Endothelial cell of umbilical vein (primary cell): ENCODE results near the gene TMEM81. TPM values are rescaled to one million over a fixed set of nuclear protein-coding genes. Genes with fewer than 3 reads are reported as not detected.

Source experiments
- BruUV-seq: library from RNA; stranded (reverse); fragments of 400-500 nt; replicated peaks from 2 replicates; lab custom pipeline; 2021; lab: Mats Ljungman, UMichigan
- CTCF ChIA-PET: fragments of 300-600, 350-600 bp; sonication (Branson Sonifier 250); formaldehyde crosslinking; loops from one replicate; lab custom pipeline; 2021; ENCODE audit warnings: antibody characterized with exemption, inconsistent platforms; lab: Charles Lee
- POLR2A ChIA-PET: fragments of 300-600, 350-600 bp; sonication (Branson Sonifier 250); formaldehyde crosslinking; loops from one replicate; lab custom pipeline; 2021; ENCODE audit warnings: antibody characterized with exemption, inconsistent platforms; lab: Charles Lee
- DNase-seq: peaks from one replicate; pipeline ENCODE4 v3.0.0-alpha.2; 2011; ENCODE audit warnings: low read depth, low spot score
- FAIRE-seq: peaks from 2 replicates; lab custom pipeline; 2011; peaks lifted over from hg19 to GRCh38; lab: Jason Lieb, UNC
- H2AFZ ChIP-seq: 2 replicates; pipeline ENCODE4 v1.6.0; 2012; ENCODE audit warnings: low read depth, low read length, control low read depth, inconsistent platforms
- H3K27ac ChIP-seq: 2 replicates; pipeline ENCODE4 v1.5.1; 2011; ENCODE audit warnings: low read depth, mild to moderate bottlenecking, control low read depth, low read length, moderate library complexity; ENCODE audit not compliant: insufficient read depth
- H3K27me3 ChIP-seq, 2 experiments: 2 replicates each; pipeline versions ENCODE4 v1.6.0 to v1.6.1; 2011; ENCODE audit warnings: low read length in 2 of 2, mixed read lengths in 1 of 2; ENCODE audit not compliant: control insufficient read depth in 2 of 2, insufficient read depth in 2 of 2
- H3K36me3 ChIP-seq, 2 experiments: 2 replicates in 1 of 2; 3 replicates in 1 of 2; pipeline ENCODE4 v1.5.1; 2011; ENCODE audit warnings: low read length in 2 of 2, mild to moderate bottlenecking in 1 of 2, moderate library complexity in 1 of 2; ENCODE audit not compliant: control insufficient read depth in 2 of 2, insufficient read depth in 2 of 2; ENCODE audit errors: extremely low read depth in 1 of 2
- H3K4me1 ChIP-seq: 3 replicates; pipeline ENCODE4 v1.5.1; 2011; ENCODE audit warnings: mild to moderate bottlenecking, low read length; ENCODE audit not compliant: control insufficient read depth, insufficient read depth; ENCODE audit errors: extremely low read depth
- H3K4me2 ChIP-seq: 2 replicates; pipeline ENCODE4 v1.6.1; 2011; ENCODE audit warnings: low read length, control low read depth, mixed read lengths; ENCODE audit not compliant: insufficient read depth
- H3K4me3 ChIP-seq, 3 experiments: fragments of 200-600 bp in 1 of 3; sonication (generic), shearing (Covaris generic) in 1 of 3; replicated peaks in 1 of 3; 2 replicates each; pipeline ENCODE4 v1.5.1; 2011 to 2016; ENCODE audit warnings: control low read depth in 3 of 3, low read length in 3 of 3, mild to moderate bottlenecking in 2 of 3, inconsistent platforms in 1 of 3, low read depth in 1 of 3, moderate library complexity in 1 of 3; ENCODE audit not compliant: insufficient read depth in 1 of 3
- H3K79me2 ChIP-seq: 2 replicates; pipeline ENCODE4 v1.6.0; 2012; ENCODE audit warnings: low read length, inconsistent platforms; ENCODE audit not compliant: control insufficient read depth, insufficient read depth
- H3K9ac ChIP-seq: replicated peaks from 2 replicates; pipeline ENCODE3; 2011; ENCODE audit warnings: low read length, control low read depth; ENCODE audit not compliant: insufficient read depth; ENCODE audit errors: extremely low read depth
- H3K9me1 ChIP-seq: replicated peaks from 3 replicates; pipeline ENCODE4 v1.6.0; 2011; ENCODE audit warnings: mild to moderate bottlenecking, low read length; ENCODE audit not compliant: control insufficient read depth, insufficient read depth; ENCODE audit errors: extremely low read depth
- H3K9me3 ChIP-seq: replicated peaks from 2 replicates; pipeline ENCODE4 v1.5.1; 2012; ENCODE audit warnings: low read length, inconsistent platforms; ENCODE audit not compliant: control insufficient read depth, insufficient read depth
- H4K20me1 ChIP-seq: replicated peaks from 2 replicates; pipeline ENCODE3; 2011; ENCODE audit warnings: mild to moderate bottlenecking, low read length; ENCODE audit not compliant: control insufficient read depth, insufficient read depth; ENCODE audit errors: extremely low read depth
- EZH2 ChIP-seq: IDR thresholded peaks from 2 replicates; pipeline ENCODE4 v1.6.1; 2012; ENCODE audit warnings: borderline replicate concordance, low read depth, mild to moderate bottlenecking, moderate library complexity, low read length, inconsistent platforms; ENCODE audit not compliant: severe bottlenecking
- FOS ChIP-seq: IDR thresholded peaks from 2 replicates; pipeline ENCODE4 v1.6.1; 2011; ENCODE audit warnings: mild to moderate bottlenecking, low read length, moderate library complexity, borderline replicate concordance; ENCODE audit not compliant: insufficient read depth
- GATA2 ChIP-seq: IDR thresholded peaks from 2 replicates; pipeline ENCODE4 v1.7.0; 2011; ENCODE audit warnings: low read depth, mild to moderate bottlenecking, moderate library complexity, mixed read lengths, low read length; ENCODE audit not compliant: insufficient read length, insufficient read depth
- JUN ChIP-seq: IDR thresholded peaks from 2 replicates; pipeline ENCODE4 v1.6.1; 2011; ENCODE audit warnings: borderline replicate concordance, low read depth; ENCODE audit not compliant: insufficient read length, insufficient read depth
- MYC ChIP-seq: IDR thresholded peaks from one replicate; pipeline ENCODE4 v1.6.1; 2011; ENCODE audit warnings: mild to moderate bottlenecking, low read depth, low read length
- POLR2A ChIP-seq: IDR thresholded peaks from 2 replicates; pipeline ENCODE4 v1.6.1; 2012; ENCODE audit warnings: low read depth, mild to moderate bottlenecking, control low read depth, low read length
- POLR2AphosphoS5 ChIP-seq: IDR thresholded peaks from 2 replicates; pipeline ENCODE4 v1.6.1; 2012; ENCODE audit warnings: low read depth, mild to moderate bottlenecking, control low read depth, low read length, moderate library complexity; ENCODE audit not compliant: insufficient read depth
- dilution Hi-C: fragments of 300-500 bp; cut with MboI; formaldehyde crosslinking; loops from one replicate; pipeline ENCODE4 v1.15.0; 2019; ENCODE audit warnings: low sequenced_read_pairs; ENCODE audit not compliant: extremely low pct_ligation_motif_present
- intact Hi-C: fragments of 100-400 bp; cut with micrococcal nuclease; formaldehyde crosslinking; loops from one replicate; pipeline ENCODE4 v1.10.0; 2022
- polyA plus RNA-seq, 4 experiments: library from polyadenylated mRNA; depleted of rRNA in 3 of 4; stranded (reverse) in 3 of 4; unstranded in 1 of 4; fragments of >200 nt; gene quantifications; 2 replicates each; pipeline versions ENCODE4 v1.2.1 to v1.2.3, GENCODE V29; 2011 to 2012; ENCODE audit warnings: missing spikeins in 1 of 4
- total RNA-seq: library from RNA; stranded (reverse); gene quantifications from 2 replicates; pipeline ENCODE4 v1.2.3, GENCODE V29; 2021
- TF ChIP-seq, protein P1 (sequence below): IDR thresholded peaks from 2 replicates; pipeline ENCODE4 v1.6.1; 2011; ENCODE audit not compliant: insufficient read depth, insufficient read length
- TF ChIP-seq, protein P2 (sequence below), 2 donors: IDR thresholded peaks; 1 replicate in 1 of 2; 2 replicates in 1 of 2; pipeline ENCODE4 v1.5.1; 2011; ENCODE audit warnings: low read length in 2 of 2, mild to moderate bottlenecking in 2 of 2, moderate library complexity in 2 of 2, control low read depth in 1 of 2, inconsistent platforms in 1 of 2, low read depth in 1 of 2; ENCODE audit not compliant: insufficient read depth in 1 of 2; ENCODE audit errors: extremely low read depth in 1 of 2

The TMEM81 gene
- total and polyA plus RNA-seq, 2 donors (not counting 3 experiments of a cell fraction or from before 2014, with no cell fraction given) = 1.5 to 2.9 TPM

DNA sequence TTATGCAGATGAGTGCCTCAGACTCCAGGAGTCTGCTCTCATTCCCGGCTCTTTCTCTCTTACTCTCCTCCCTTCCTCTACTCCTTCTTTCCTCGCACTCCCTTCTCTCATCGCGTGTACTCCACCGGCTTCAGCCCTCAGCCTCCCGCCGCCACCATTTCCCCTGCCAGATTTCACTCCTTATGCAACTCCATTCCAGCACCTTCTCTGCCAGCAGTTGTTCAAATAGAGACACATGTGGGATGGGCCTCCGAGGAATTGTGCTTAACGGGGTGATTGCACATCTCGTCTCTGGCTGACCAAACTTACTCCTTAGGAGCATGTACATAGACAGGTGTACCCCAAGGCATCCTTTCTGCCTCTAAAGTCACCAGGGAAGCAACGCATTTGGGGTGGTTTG lies 39.1 kb downstream of the TMEM81 start:
- no peak for TF ChIP-seq EZH2
- TF ChIP-seq, protein P1, sequence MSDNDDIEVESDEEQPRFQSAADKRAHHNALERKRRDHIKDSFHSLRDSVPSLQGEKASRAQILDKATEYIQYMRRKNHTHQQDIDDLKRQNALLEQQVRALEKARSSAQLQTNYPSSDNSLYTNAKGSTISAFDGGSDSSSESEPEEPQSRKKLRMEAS = no peak
- no peak for TF ChIP-seq POLR2AphosphoS5
- TF ChIP-seq, protein P2, sequence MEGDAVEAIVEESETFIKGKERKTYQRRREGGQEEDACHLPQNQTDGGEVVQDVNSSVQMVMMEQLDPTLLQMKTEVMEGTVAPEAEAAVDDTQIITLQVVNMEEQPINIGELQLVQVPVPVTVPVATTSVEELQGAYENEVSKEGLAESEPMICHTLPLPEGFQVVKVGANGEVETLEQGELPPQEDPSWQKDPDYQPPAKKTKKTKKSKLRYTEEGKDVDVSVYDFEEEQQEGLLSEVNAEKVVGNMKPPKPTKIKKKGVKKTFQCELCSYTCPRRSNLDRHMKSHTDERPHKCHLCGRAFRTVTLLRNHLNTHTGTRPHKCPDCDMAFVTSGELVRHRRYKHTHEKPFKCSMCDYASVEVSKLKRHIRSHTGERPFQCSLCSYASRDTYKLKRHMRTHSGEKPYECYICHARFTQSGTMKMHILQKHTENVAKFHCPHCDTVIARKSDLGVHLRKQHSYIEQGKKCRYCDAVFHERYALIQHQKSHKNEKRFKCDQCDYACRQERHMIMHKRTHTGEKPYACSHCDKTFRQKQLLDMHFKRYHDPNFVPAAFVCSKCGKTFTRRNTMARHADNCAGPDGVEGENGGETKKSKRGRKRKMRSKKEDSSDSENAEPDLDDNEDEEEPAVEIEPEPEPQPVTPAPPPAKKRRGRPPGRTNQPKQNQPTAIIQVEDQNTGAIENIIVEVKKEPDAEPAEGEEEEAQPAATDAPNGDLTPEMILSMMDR (IDR thresholded peaks at IDR 0.05; ENCODE audit: extremely low read depth in 1 of 2, insufficient read depth in 1 of 2, low read depth in 1 of 2, low read length in 2 of 2) = no peak
- no peak for TF ChIP-seq POLR2A
- no peak for TF ChIP-seq GATA2
- TF ChIP-seq JUN = no peak
- no peak for TF ChIP-seq MYC
- no peak for TF ChIP-seq FOS
- Histone ChIP-seq H3K36me3 (no peaks in the 10 kb centered on the region), H3K9me3 (no peaks in the 10 kb centered on the region), H3K9me1 (no peaks in the 10 kb centered on the region), H3K27ac (no peak overlapping the region), H3K4me2 (no peak overlapping the region), H3K9ac (no peak overlapping the region), H4K20me1 (no peaks in the 10 kb centered on the region), H3K4me3 (no peak overlapping the region), H3K27me3 (peaks cover 37 to 48% of the 10 kb centered on the region in 2 experiments), H3K79me2 (no peaks in the 10 kb centered on the region), H2AFZ (no peak overlapping the region), H3K4me1 (no peaks in the 10 kb centered on the region)
- POLR2A ChIA-PET = no interaction called here
- CTCF ChIA-PET = interaction anchor here (1.0 kb wide), 1 partner anchor 17 kb away, joined by 5 read pairs; no protein-coding TSS in a partner anchor
- BruUV-seq = no TSS peak
- dilution Hi-C loops (no loop called here), intact Hi-C loops (no loop called here)
- DNase-seq = no peak
- no peak for FAIRE-seq
